ENCODE data around the gene ZFP69B.

ZFP69B gene

DNA sequence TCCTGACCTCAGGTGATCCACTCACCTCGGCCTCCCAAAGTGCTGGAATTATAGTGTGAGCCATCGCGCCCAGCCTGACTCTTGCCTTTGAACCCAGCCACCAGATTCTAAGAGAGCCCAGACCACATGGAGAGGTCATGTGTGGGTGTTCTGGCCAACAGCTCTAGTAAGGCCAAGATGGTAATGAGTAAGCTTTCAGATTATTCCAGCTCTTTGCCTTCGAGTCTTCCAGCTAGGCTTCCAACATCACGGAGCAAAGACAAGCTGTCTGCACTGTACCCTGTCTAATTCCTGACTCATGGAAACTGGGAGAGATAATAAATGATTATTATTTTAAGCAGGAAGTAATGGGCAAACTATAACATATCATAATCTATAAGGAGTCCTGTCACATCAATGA, 14.8 kb upstream of the ZFP69B start:
- Histone ChIP-seq H3K36me3 (ENCODE audit: control insufficient read depth in 1 of 2, insufficient read depth in 2 of 2, low read length in 2 of 2) (no peaks in the 10 kb centered on the region), H3K4me3 (ENCODE audit: low read depth in 1 of 2, low read length in 2 of 2) (no peak overlapping the region), H3K27ac (ENCODE audit: low read depth, low read length) (no peak overlapping the region), H3K9ac (ENCODE audit: low read depth in 1 of 2, low read length in 2 of 2) (no peak overlapping the region), H3K4me1 (ENCODE audit: control insufficient read depth in 1 of 2, insufficient read depth in 2 of 2, low read length in 2 of 2) (no peaks in the 10 kb centered on the region), H3K9me3 (ENCODE audit: control insufficient read depth in 1 of 2, low read length in 2 of 2) (no peaks in the 10 kb centered on the region), H3K27me3 (ENCODE audit: control insufficient read depth in 1 of 2, insufficient read depth in 2 of 2, low read length in 2 of 2) (no peaks in the 10 kb centered on the region)

DNA sequence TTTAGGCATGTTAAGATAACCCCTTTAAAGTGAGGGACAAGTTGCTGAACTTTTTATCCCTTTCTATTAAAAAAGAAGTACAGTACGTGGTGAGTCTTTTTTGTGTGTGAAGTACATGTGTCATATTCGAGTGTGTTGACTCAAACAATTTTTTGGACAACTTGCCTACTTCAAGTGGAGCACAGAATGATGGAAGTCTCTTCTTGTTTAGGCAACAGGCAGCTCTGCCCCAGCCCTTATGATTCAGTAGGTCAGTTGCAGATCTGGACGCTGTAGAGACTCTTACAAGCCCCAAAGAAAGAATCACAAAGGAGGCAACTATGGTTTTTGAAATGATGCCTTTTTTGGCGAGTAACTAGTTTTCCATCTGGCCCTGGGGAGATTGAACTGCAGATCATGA, 14.4 kb upstream of the ZFP69B start:
- no peak overlapping the region for H3K9ac ChIP-seq (ENCODE audit: low read depth in 1 of 2, low read length in 2 of 2)
- H3K27ac ChIP-seq (ENCODE audit: low read depth, low read length), result no peak overlapping the region
- H3K4me1 ChIP-seq (ENCODE audit: control insufficient read depth in 1 of 2, insufficient read depth in 2 of 2, low read length in 2 of 2), result no peaks in the 10 kb centered on the region
- H3K36me3 ChIP-seq (ENCODE audit: control insufficient read depth in 1 of 2, insufficient read depth in 2 of 2, low read length in 2 of 2), result no peaks in the 10 kb centered on the region
- no peak overlapping the region for H3K4me3 ChIP-seq (ENCODE audit: low read depth in 1 of 2, low read length in 2 of 2)
- H3K27me3 ChIP-seq (ENCODE audit: control insufficient read depth in 1 of 2, insufficient read depth in 2 of 2, low read length in 2 of 2), result no peaks in the 10 kb centered on the region
- H3K9me3 ChIP-seq (ENCODE audit: control insufficient read depth in 1 of 2, low read length in 2 of 2), result no peaks in the 10 kb centered on the region

DNA sequence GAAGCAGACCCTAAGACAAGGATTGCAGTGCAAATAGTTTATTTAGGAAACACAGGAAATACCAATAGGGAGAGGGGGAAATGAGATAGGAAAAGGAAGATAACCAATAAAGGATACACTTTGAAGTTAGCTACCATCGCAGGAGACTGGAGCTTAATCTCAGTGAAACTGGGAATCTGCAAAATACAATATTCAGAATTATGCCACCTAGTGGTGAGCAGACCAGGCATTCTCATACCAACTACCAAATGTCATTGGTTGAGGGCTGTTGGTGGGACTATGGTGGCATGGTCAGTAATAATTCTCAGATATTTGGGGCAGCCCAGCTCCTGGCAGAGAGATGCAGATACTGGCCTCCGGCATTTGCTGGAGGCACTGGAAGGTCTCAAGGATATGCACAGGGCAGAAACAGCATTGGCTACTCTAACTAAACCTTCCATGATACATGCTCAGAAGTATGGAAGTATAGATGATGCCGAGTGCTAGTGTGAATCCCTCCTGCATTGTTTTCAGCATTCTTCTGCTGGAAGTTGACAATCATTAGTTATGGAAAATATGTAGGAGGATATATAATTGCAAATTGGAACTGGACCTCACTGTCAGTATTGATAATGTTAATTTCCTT, 11.8 kb upstream of the ZFP69B start:
- no peak overlapping the region for H3K4me3 ChIP-seq (ENCODE audit: low read depth in 1 of 2, low read length in 2 of 2)
- no peaks in the 10 kb centered on the region for H3K9me3 ChIP-seq (ENCODE audit: control insufficient read depth in 1 of 2, low read length in 2 of 2)
- no peaks in the 10 kb centered on the region for H3K36me3 ChIP-seq (ENCODE audit: control insufficient read depth in 1 of 2, insufficient read depth in 2 of 2, low read length in 2 of 2)
- no peaks in the 10 kb centered on the region for H3K27me3 ChIP-seq (ENCODE audit: control insufficient read depth in 1 of 2, insufficient read depth in 2 of 2, low read length in 2 of 2)
- no peak overlapping the region for H3K9ac ChIP-seq (ENCODE audit: low read depth in 1 of 2, low read length in 2 of 2)
- H3K4me1 ChIP-seq (ENCODE audit: control insufficient read depth in 1 of 2, insufficient read depth in 2 of 2, low read length in 2 of 2), result no peaks in the 10 kb centered on the region
- no peak overlapping the region for H3K27ac ChIP-seq (ENCODE audit: low read depth, low read length)

DNA sequence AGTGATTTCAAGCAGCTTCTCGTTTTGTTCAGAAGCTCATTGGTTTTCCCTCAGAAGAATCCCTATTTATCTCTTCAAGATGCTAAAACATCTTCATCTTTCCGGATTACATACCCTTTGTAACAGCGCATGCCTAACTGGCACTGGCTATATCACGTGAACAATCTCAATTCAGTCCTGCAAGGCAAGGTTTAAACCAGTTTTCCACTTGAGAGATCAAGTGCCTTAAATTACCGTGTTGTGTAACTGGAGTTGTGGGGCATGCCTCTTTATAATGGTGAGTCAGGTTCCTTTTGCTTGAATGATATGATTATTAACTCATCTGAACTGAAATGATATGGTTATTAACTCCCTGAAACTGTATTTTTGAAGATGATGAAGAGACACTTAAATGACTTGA, 11.0 kb upstream of the ZFP69B start:
- Histone ChIP-seq H3K9me3 (ENCODE audit: control insufficient read depth in 1 of 2, low read length in 2 of 2) (no peaks in the 10 kb centered on the region), H3K27me3 (ENCODE audit: control insufficient read depth in 1 of 2, insufficient read depth in 2 of 2, low read length in 2 of 2) (no peaks in the 10 kb centered on the region), H3K4me3 (ENCODE audit: low read depth in 1 of 2, low read length in 2 of 2) (no peak overlapping the region), H3K9ac (ENCODE audit: low read depth in 1 of 2, low read length in 2 of 2) (no peak overlapping the region), H3K27ac (ENCODE audit: low read depth, low read length) (no peak overlapping the region), H3K36me3 (ENCODE audit: control insufficient read depth in 1 of 2, insufficient read depth in 2 of 2, low read length in 2 of 2) (no peaks in the 10 kb centered on the region), H3K4me1 (ENCODE audit: control insufficient read depth in 1 of 2, insufficient read depth in 2 of 2, low read length in 2 of 2) (no peaks in the 10 kb centered on the region)

DNA sequence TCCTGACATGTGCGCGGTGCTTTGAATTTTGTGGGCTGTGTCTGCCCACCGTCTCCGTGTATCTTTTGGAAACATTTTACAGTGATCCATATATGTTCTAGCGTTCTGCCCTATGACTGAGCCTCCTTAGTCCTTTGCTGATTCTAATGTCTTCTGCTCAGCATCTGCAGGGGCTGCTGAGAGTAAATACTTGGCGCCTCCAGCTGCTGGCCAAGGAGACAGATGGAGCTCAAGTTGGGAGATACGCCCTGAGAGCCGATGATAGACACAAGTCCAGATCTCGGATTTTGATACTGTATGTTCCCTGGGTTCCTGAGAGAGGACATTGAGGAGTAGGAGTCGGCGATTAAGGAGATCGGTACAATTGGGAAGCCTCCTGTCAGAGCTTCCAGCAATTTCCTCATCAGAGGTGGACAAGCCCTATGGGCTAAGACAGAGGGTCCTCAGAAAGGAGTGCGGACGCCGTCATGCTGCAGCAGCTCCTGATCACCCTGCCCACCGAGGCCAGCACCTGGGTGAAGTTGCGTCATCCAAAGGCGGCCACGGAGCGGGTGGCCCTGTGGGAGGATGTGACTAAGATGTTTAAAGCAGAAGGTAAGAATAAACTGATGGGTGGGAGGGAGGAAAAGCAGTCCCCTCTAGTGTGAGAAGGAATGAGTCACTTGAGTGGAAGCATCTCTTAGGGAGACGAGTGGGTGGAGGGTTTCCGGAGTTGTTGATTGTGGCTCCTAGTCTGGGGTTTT, 390 bp downstream of the ZFP69B start:
- no peaks in the 10 kb centered on the region for H3K27me3 ChIP-seq (ENCODE audit: control insufficient read depth in 1 of 2, insufficient read depth in 2 of 2, low read length in 2 of 2)
- H3K36me3 ChIP-seq (ENCODE audit: control insufficient read depth in 1 of 2, insufficient read depth in 2 of 2, low read length in 2 of 2), result peaks cover 7 to 8% of the 10 kb centered on the region in 2 donors
- peaks cover 0 to 15% of the 10 kb centered on the region in 2 donors for H3K4me1 ChIP-seq (ENCODE audit: control insufficient read depth in 1 of 2, insufficient read depth in 2 of 2, low read length in 2 of 2)
- peaks cover 20 to 30% of the 10 kb centered on the region in 2 donors for H3K9me3 ChIP-seq (ENCODE audit: control insufficient read depth in 1 of 2, low read length in 2 of 2)
- H3K27ac ChIP-seq (ENCODE audit: low read depth, low read length), result no peak overlapping the region
- H3K4me3 ChIP-seq (ENCODE audit: low read depth in 1 of 2, low read length in 2 of 2), result peak overlapping the region; percentile 90 to 91
- peak overlapping the region; percentile 73 to 77 for H3K9ac ChIP-seq (ENCODE audit: low read depth in 1 of 2, low read length in 2 of 2)

GRCh38 chr1:40451238-40451585, 936 bp downstream of the ZFP69B start:
- H3K4me3 ChIP-seq (ENCODE audit: low read depth in 1 of 2, low read length in 2 of 2), result peak overlapping the region; percentile 90 to 91
- H3K36me3 ChIP-seq (ENCODE audit: control insufficient read depth in 1 of 2, insufficient read depth in 2 of 2, low read length in 2 of 2), result peaks cover 7 to 8% of the 10 kb centered on the region in 2 donors
- peaks cover 17 to 29% of the 10 kb centered on the region in 2 donors for H3K9me3 ChIP-seq (ENCODE audit: control insufficient read depth in 1 of 2, low read length in 2 of 2)
- no peak overlapping the region for H3K27ac ChIP-seq (ENCODE audit: low read depth, low read length)
- peaks cover 0 to 15% of the 10 kb centered on the region in 2 donors for H3K4me1 ChIP-seq (ENCODE audit: control insufficient read depth in 1 of 2, insufficient read depth in 2 of 2, low read length in 2 of 2)
- no peaks in the 10 kb centered on the region for H3K27me3 ChIP-seq (ENCODE audit: control insufficient read depth in 1 of 2, insufficient read depth in 2 of 2, low read length in 2 of 2)
- H3K9ac ChIP-seq (ENCODE audit: low read depth in 1 of 2, low read length in 2 of 2), result no peak overlapping the region

DNA sequence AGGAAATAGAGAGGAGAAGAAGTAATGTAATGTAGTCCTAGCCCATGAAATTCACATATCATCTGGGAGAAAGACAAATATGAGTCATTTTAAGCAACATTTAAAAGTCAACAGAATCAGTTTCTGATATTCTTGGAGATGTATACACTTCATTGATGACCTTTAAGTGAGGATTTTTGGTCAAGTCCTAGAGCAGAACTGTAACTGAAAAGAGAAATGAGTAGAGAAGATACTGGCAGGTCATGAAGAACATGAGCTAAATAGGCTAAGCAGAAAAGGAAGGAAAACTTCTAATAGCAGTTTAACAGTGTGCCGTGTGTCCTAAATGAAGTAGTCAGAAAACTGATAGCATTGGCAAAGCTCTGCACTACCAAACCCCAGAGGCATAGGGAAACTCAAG, 4.6 kb downstream of the ZFP69B start:
- H3K4me1 ChIP-seq (ENCODE audit: control insufficient read depth in 1 of 2, insufficient read depth in 2 of 2, low read length in 2 of 2), result peaks cover 0 to 8% of the 10 kb centered on the region in 2 donors
- H3K9me3 ChIP-seq (ENCODE audit: control insufficient read depth in 1 of 2, low read length in 2 of 2), result peaks cover 49 to 65% of the 10 kb centered on the region in 2 donors
- peaks cover 18 to 22% of the 10 kb centered on the region in 2 donors for H3K36me3 ChIP-seq (ENCODE audit: control insufficient read depth in 1 of 2, insufficient read depth in 2 of 2, low read length in 2 of 2)
- no peak overlapping the region for H3K4me3 ChIP-seq (ENCODE audit: low read depth in 1 of 2, low read length in 2 of 2)
- no peaks in the 10 kb centered on the region for H3K27me3 ChIP-seq (ENCODE audit: control insufficient read depth in 1 of 2, insufficient read depth in 2 of 2, low read length in 2 of 2)
- no peak overlapping the region for H3K27ac ChIP-seq (ENCODE audit: low read depth, low read length)
- H3K9ac ChIP-seq (ENCODE audit: low read depth in 1 of 2, low read length in 2 of 2), result no peak overlapping the region

DNA sequence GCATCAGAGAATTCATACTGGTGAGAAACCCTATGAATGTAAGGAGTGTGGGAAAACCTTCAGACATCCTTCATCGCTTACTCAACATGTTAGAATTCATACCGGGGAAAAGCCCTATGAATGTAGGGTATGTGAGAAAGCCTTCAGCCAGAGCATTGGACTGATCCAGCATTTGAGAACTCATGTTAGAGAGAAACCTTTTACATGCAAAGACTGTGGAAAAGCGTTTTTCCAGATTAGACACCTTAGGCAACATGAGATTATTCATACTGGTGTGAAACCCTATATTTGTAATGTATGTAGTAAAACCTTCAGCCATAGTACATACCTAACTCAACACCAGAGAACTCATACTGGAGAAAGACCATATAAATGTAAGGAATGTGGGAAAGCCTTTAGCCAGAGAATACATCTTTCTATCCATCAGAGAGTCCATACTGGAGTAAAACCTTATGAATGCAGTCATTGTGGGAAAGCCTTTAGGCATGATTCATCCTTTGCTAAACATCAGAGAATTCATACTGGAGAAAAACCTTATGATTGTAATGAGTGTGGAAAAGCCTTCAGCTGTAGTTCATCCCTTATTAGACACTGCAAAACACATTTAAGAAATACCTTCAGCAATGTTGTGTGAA, 12.8 kb downstream of the ZFP69B start:
- no peak overlapping the region for H3K27ac ChIP-seq (ENCODE audit: low read depth, low read length)
- H3K4me3 ChIP-seq (ENCODE audit: low read depth in 1 of 2, low read length in 2 of 2), result no peak overlapping the region
- H3K9ac ChIP-seq (ENCODE audit: low read depth in 1 of 2, low read length in 2 of 2), result no peak overlapping the region
- peaks cover 4 to 9% of the 10 kb centered on the region in 2 donors for H3K36me3 ChIP-seq (ENCODE audit: control insufficient read depth in 1 of 2, insufficient read depth in 2 of 2, low read length in 2 of 2)
- no peaks in the 10 kb centered on the region for H3K4me1 ChIP-seq (ENCODE audit: control insufficient read depth in 1 of 2, insufficient read depth in 2 of 2, low read length in 2 of 2)
- peaks cover 78 to 84% of the 10 kb centered on the region in 2 donors for H3K9me3 ChIP-seq (ENCODE audit: control insufficient read depth in 1 of 2, low read length in 2 of 2)
- no peaks in the 10 kb centered on the region for H3K27me3 ChIP-seq (ENCODE audit: control insufficient read depth in 1 of 2, insufficient read depth in 2 of 2, low read length in 2 of 2)

DNA sequence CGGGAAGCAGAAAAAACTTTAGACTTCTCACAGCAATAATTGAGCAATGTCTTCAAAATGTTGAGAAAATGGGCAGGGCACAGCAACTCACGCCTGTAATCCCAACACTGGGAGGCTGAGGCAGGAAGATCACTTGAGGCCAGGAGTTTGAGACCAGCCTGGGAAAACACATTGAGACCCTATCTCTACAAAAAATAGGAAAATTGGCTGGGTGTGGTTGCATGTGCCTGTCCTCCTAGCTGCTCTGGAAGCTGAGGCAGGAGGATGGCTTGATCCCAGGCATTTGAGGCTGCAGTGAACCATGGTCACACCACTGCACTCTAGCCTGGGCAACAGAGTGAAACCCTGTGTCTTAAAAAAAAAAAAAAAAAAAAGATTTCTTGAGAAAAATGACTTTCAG, 19.1 kb downstream of the ZFP69B start:
- H3K9ac ChIP-seq (ENCODE audit: low read depth in 1 of 2, low read length in 2 of 2), result no peak overlapping the region
- H3K4me1 ChIP-seq (ENCODE audit: control insufficient read depth in 1 of 2, insufficient read depth in 2 of 2, low read length in 2 of 2), result no peaks in the 10 kb centered on the region
- H3K27me3 ChIP-seq (ENCODE audit: control insufficient read depth in 1 of 2, insufficient read depth in 2 of 2, low read length in 2 of 2), result no peaks in the 10 kb centered on the region
- no peaks in the 10 kb centered on the region for H3K36me3 ChIP-seq (ENCODE audit: control insufficient read depth in 1 of 2, insufficient read depth in 2 of 2, low read length in 2 of 2)
- peaks cover 41 to 67% of the 10 kb centered on the region in 2 donors for H3K9me3 ChIP-seq (ENCODE audit: control insufficient read depth in 1 of 2, low read length in 2 of 2)
- no peak overlapping the region for H3K27ac ChIP-seq (ENCODE audit: low read depth, low read length)
- H3K4me3 ChIP-seq (ENCODE audit: low read depth in 1 of 2, low read length in 2 of 2), result no peak overlapping the region

DNA sequence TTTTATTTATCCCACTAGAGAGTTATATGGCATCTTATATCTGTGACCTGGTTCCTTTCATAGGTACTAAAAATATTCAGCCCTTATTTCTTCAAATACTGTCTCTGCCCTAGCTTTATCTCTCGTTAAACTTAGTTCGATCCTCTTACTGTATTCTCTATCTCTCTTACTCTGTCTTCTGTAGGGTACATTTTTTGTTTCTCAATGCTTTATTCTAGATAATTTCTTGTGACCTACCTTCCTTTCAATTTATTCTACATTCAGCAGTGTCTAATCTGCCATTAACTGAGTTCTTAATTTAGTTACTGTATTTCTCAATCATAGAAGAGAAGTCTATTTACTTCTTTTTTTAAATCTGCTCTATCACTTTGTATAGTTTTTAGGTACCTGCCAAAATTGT, 25.0 kb downstream of the ZFP69B start:
- Histone ChIP-seq H3K9ac (ENCODE audit: low read depth in 1 of 2, low read length in 2 of 2) (no peak overlapping the region), H3K27ac (ENCODE audit: low read depth, low read length) (no peak overlapping the region), H3K4me1 (ENCODE audit: control insufficient read depth in 1 of 2, insufficient read depth in 2 of 2, low read length in 2 of 2) (peaks cover 4 to 5% of the 10 kb centered on the region in 2 donors), H3K36me3 (ENCODE audit: control insufficient read depth in 1 of 2, insufficient read depth in 2 of 2, low read length in 2 of 2) (no peaks in the 10 kb centered on the region), H3K9me3 (ENCODE audit: control insufficient read depth in 1 of 2, low read length in 2 of 2) (peaks cover 18 to 26% of the 10 kb centered on the region in 2 donors), H3K27me3 (ENCODE audit: control insufficient read depth in 1 of 2, insufficient read depth in 2 of 2, low read length in 2 of 2) (no peaks in the 10 kb centered on the region), H3K4me3 (ENCODE audit: low read depth in 1 of 2, low read length in 2 of 2) (no peak overlapping the region)
